ENCODE results near the gene USP19.

The USP19 gene

DNA sequence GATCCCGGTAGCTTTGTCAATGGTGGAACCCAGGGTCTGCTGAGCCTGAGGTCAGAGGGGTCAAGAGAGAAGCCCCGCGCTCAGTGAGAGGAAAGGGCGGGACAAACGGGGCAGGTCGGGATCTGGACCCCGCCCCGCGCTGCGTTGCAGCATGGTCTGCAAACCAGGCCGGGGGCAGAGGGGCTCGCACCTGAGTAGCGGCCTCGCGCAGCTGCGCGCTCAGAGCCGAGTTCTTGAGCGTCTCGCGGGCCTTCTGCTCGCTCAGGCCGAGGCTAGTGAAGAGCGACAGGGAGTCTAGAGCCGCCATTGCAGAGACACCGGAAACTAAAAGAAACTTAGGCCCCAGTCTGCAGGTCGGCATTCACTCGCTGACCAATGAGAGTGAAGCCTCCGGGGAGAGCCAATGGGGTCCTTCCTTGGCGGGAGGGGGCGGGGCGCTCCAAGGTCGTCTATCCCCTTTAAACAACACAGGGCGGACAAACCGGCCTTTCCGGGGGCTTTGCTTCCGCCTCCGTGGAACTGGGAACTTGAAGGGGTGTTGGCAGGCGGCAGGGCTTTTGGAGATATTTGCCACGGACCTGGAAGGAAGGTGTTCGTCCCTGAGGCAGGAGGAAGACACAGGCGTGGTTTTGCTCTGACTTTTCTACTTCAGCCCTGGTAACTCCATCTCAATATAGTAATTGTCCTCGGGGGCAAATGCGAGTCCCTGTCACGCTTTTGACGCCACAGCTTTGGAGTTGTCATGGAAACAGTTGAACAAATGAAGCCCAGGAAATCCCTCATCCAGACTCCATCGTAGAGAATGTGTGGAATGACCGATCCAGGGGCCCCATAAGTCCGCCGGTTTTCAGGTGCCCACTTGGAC is 16.0 kb downstream of the USP19 start, which contains the start of gene QARS1:
Gene QARS1, minus strand, starts transcription at position 331 of the 865 bp plus-strand sequence. Its CDS starts 24 bp downstream, at position 307.
- in situ Hi-C loops (cut with MboI; ENCODE audit: low sequenced_read_pairs, unreplicated experiment), result no loop called here
- TF ChIP-seq CTCF (IDR thresholded peaks at IDR 0.05; ENCODE audit: borderline replicate concordance, control extremely low read depth, extremely low read depth, insufficient read depth, missing control alignments), result no peak
- DNase-seq (ENCODE audit: low spot score), result peak; percentile 97

- in situ Hi-C loops (cut with MboI; ENCODE audit: low sequenced_read_pairs, unreplicated experiment), result no loop called here
- no peak for DNase-seq (ENCODE audit: low spot score)
- no peak for TF ChIP-seq CTCF (IDR thresholded peaks at IDR 0.05; ENCODE audit: borderline replicate concordance, control extremely low read depth, extremely low read depth, insufficient read depth, missing control alignments)
Measured at GRCh38 chr3:49104052-49104426, 16.6 kb downstream of the USP19 start.

DNA sequence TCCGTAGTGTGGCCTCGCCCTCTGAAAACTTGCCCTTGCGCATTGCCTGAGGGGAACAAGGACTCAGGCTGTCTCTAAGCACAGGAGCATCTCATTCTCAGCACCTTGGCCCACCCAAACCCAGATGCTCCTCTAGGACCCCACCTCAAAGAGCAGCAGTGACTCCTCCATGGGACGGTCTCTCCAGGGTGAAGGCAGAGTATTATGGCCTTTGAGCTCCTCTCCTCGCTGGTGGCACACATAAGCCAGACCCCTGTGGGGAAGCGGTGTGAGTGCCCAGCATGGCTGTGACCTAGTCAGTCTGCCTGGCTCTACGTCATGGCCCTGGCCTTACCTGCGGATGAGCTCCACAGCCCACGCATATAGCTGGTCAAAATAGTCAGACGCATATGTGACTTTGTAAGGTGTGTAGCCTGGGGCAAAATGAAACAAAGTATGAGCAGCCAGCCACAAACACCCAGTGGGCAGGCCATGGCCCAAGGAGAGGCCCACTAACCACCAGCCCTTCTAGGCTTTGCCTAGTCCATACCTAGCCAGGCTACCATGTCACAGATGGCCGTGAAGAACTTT is 20.5 kb downstream of the USP19 start:
- TF ChIP-seq CTCF (IDR thresholded peaks at IDR 0.05; ENCODE audit: borderline replicate concordance, control extremely low read depth, extremely low read depth, insufficient read depth, missing control alignments), result no peak
- in situ Hi-C loops (cut with MboI; ENCODE audit: low sequenced_read_pairs, unreplicated experiment), result no loop called here
- DNase-seq (ENCODE audit: low spot score), result no peak

DNA sequence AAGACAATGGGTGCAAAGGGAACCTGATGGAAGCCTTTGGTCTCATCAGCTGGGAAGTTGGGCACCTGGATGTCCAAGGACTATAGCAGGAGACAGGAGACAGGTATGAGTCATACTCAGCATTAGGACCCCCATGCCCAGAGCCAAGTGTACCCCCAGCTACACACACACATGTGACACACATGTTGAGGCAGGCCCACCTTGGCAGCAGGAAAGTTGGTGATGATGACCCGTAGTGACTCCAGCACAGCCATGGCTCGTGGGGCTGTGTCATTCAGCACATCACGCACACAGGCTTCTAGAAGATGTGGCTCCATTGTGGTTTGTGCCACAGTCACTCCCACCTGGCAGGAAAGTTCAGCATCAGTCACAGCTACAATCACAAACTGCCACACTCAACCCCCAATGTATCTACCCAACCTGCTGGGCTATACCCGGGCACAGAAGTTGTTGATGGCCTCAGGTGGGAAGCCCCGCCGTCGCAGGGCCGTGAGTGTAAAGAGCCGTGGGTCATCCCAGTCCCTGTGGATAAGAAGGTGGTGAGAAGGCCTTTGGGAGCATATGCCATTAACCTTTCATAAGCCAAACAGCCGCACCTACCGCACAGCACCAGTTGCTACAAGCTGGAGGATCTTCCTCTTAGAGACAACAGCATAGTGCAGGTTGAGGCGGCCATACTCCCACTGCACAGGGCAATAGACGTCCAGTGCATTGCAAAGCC is 21.6 kb downstream of the USP19 start:
- TF ChIP-seq CTCF (IDR thresholded peaks at IDR 0.05; ENCODE audit: borderline replicate concordance, control extremely low read depth, extremely low read depth, insufficient read depth, missing control alignments), result no peak
- DNase-seq (ENCODE audit: low spot score), result no peak
- in situ Hi-C loops (cut with MboI; ENCODE audit: low sequenced_read_pairs, unreplicated experiment), result no loop called here

GRCh38 chr3:49098429-49098828 is 22.2 kb downstream of the USP19 start:
- TF ChIP-seq CTCF (IDR thresholded peaks at IDR 0.05; ENCODE audit: borderline replicate concordance, control extremely low read depth, extremely low read depth, insufficient read depth, missing control alignments), result no peak
- in situ Hi-C loops (cut with MboI; ENCODE audit: low sequenced_read_pairs, unreplicated experiment), result no loop called here
- DNase-seq (ENCODE audit: low spot score), result no peak

Data from GM13976 (cell line).